ENCODE measurements around the gene CR1L. TPM values are rescaled to one million over a fixed set of nuclear protein-coding genes. Genes with fewer than 3 reads are reported as not detected.
"Not testable (repeated sequence)": the region's sequence is repeated elsewhere in the genome, so short reads cannot be mapped to it uniquely, and the experiment has no call there.

Gene CR1L
- total RNA-seq, 2 donors from 2014 or later, result not detected

DNA sequence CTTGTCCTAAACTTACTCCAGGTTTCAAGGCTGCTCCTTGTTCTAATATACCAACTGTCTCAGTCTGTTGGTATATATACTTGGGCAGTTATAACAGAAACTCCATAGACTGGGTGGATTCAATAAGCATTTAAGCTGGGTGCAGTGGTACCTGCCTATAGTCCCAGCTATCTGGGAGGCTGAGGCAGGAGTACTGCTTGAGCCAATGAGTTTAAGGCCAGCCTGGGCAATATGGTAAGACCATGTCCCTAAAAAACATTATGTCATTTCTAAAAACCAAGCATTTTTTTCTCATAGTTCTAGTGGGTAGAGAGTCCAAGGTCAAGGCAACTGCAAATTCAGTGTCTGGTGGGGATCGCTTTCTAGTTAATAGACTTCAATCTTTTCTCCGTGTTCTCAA lies 17.4 kb upstream of the CR1L start:
- Histone ChIP-seq H3K4me1 (no peaks in the 10 kb centered on the region), H3K27me3 (no peaks in the 10 kb centered on the region), H3K9me3 (no peaks in the 10 kb centered on the region), H3K36me3 (replicated peaks in 1 of 2; ENCODE audit: insufficient read depth in 1 of 2, low read depth in 2 of 2) (no peaks in the 10 kb centered on the region), H3K4me3 (no peak overlapping the region), H3K27ac (no peak overlapping the region)
- 92 to 98% methylated on average over 2 of the region's 2 CpGs for WGBS, 2 donors
- DNase-seq, result no peak
- intact Hi-C loops (cut with DNase I), result no loop called here
- TF ChIP-seq, protein P1, sequence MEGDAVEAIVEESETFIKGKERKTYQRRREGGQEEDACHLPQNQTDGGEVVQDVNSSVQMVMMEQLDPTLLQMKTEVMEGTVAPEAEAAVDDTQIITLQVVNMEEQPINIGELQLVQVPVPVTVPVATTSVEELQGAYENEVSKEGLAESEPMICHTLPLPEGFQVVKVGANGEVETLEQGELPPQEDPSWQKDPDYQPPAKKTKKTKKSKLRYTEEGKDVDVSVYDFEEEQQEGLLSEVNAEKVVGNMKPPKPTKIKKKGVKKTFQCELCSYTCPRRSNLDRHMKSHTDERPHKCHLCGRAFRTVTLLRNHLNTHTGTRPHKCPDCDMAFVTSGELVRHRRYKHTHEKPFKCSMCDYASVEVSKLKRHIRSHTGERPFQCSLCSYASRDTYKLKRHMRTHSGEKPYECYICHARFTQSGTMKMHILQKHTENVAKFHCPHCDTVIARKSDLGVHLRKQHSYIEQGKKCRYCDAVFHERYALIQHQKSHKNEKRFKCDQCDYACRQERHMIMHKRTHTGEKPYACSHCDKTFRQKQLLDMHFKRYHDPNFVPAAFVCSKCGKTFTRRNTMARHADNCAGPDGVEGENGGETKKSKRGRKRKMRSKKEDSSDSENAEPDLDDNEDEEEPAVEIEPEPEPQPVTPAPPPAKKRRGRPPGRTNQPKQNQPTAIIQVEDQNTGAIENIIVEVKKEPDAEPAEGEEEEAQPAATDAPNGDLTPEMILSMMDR (IDR thresholded peaks at IDR 0.05), result no peak
- no peak for ATAC-seq

DNA sequence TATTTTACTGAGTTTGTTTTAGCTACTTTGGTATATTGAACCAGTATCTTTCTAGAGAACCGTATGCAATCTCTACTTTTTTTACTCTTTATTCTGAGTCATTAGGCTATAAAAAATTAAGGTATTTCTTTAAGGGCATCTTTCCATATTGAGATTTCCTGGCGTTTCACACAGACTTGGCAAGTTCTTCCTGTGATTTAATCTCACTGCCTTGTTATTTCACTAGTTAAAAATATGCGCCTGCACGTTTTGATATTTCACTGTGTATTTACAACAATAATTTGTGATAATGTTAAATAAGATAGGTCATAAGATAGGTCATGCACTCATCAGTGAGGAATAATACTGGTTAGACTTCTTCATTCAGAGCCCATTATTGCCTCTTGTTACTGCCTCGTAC lies 16.2 kb upstream of the CR1L start:
- Histone ChIP-seq H3K9me3 (no peaks in the 10 kb centered on the region), H3K27ac (no peak overlapping the region)
- intact Hi-C loops (cut with DNase I), result no loop called here

DNA sequence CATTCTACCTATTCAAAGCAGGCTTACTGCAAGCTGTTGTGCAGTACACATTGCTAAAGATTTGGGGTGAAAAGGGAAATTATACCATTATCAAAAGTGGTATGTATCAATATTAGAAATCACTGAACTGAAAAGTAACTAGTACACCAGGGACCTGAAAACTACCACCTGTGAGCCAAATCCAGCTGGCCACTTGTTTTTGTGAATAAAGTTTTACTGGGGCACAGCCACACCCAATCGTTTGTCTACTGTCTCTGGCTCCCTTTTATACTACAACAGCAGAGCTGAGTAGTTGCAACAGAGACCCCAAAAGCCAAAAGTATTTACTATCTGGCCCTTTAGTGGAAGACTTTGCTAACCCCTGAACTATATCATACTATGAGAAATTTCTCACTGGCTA lies 13.8 kb upstream of the CR1L start:
- Histone ChIP-seq H3K4me3 (no peak overlapping the region), H3K9me3 (no peaks in the 10 kb centered on the region), H3K27me3 (no peaks in the 10 kb centered on the region), H3K27ac (no peak overlapping the region), H3K36me3 (replicated peaks in 1 of 2; ENCODE audit: insufficient read depth in 1 of 2, low read depth in 2 of 2) (no peaks in the 10 kb centered on the region), H3K4me1 (no peaks in the 10 kb centered on the region)
- intact Hi-C loops (cut with DNase I), result no loop called here
- TF ChIP-seq, protein P1 (IDR thresholded peaks at IDR 0.05), result no peak
- TF ChIP-seq POLR2A (IDR thresholded peaks at IDR 0.05), result no peak
- ATAC-seq, result no peak
- DNase-seq, result no peak
- 39 to 77% methylated on average over 1 of the region's 1 CpG for WGBS, 2 donors

More for the DNA sequence above, 16.2 kb upstream of the CR1L start:
- 34 to 37% methylated on average over 5 of the region's 5 CpGs for WGBS, 2 donors
- H3K4me1 ChIP-seq, result no peaks in the 10 kb centered on the region
- no peaks in the 10 kb centered on the region for H3K27me3 ChIP-seq
- no peaks in the 10 kb centered on the region for H3K36me3 ChIP-seq (replicated peaks in 1 of 2; ENCODE audit: insufficient read depth in 1 of 2, low read depth in 2 of 2)
- TF ChIP-seq, protein P1 (IDR thresholded peaks at IDR 0.05), result no peak
- TF ChIP-seq POLR2A (IDR thresholded peaks at IDR 0.05), result no peak
- ATAC-seq, result no peak
- DNase-seq, result no peak
- H3K4me3 ChIP-seq, result no peak overlapping the region

DNA sequence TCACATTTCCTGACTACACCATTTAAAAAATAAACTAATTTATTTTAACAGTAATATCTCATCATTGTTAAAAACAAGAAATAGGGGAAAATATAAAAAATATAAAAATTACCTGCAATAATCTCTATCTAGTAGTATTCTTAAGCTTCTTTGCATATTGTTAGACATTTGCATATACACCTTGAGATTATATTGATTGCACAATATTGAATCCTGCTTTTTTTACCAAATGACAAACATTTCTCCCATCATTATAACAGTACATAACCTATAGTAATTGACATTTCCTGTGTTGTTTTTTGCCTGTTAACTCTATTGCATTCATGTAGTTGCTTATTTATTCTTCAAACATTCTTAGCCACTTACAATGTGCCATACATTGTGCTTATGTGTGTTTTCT lies 11.7 kb upstream of the CR1L start:
- H3K4me1 ChIP-seq, result no peaks in the 10 kb centered on the region
- no peak overlapping the region for H3K27ac ChIP-seq
- ATAC-seq (no peak), DNase-seq (no peak)
- H3K27me3 ChIP-seq, result no peaks in the 10 kb centered on the region
- intact Hi-C loops (cut with DNase I), result no loop called here
- H3K36me3 ChIP-seq (replicated peaks in 1 of 2; ENCODE audit: insufficient read depth in 1 of 2, low read depth in 2 of 2), result no peaks in the 10 kb centered on the region
- TF ChIP-seq POLR2A (IDR thresholded peaks at IDR 0.05), result no peak
- TF ChIP-seq, protein P1 (IDR thresholded peaks at IDR 0.05), result no peak
- H3K9me3 ChIP-seq, result no peaks in the 10 kb centered on the region
- H3K4me3 ChIP-seq, result no peak overlapping the region

DNA sequence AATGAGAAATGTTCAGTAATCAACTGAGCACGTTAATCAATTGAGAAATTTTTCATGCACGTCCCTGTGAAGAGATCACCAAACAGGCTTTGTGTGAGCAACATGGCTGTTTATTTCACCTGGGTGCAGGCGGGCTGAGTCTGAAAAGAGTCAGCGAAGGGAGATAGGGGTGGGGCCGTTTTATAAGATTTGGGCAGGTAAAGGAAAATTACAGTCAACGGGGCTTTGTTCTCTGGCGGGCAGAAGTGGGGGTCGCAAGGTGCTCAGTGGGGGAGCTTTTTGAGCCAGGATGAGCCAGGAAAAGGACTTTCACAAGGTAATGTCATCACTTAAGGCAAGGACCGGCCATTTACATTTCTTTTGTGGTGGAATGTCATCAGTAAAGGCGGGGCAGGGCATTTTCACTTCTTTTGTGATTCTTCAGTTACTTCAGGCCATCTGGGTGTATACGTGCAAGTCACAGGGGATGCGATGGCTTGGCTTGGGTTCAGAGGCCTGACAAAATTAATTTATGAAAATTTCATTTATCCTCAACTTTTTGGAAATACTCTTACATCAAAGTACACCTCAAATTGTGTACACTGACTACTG lies 11.1 kb upstream of the CR1L start:
- WGBS, 2 donors, result 74 to 79% methylated on average over 12 of the region's 12 CpGs
- H3K4me1 ChIP-seq; H3K4me3 ChIP-seq; intact Hi-C loops (cut with DNase I); H3K27me3 ChIP-seq; ATAC-seq; H3K27ac ChIP-seq; H3K36me3 ChIP-seq (replicated peaks in 1 of 2; ENCODE audit: insufficient read depth in 1 of 2, low read depth in 2 of 2); H3K9me3 ChIP-seq; DNase-seq: not testable (repeated sequence)

DNA sequence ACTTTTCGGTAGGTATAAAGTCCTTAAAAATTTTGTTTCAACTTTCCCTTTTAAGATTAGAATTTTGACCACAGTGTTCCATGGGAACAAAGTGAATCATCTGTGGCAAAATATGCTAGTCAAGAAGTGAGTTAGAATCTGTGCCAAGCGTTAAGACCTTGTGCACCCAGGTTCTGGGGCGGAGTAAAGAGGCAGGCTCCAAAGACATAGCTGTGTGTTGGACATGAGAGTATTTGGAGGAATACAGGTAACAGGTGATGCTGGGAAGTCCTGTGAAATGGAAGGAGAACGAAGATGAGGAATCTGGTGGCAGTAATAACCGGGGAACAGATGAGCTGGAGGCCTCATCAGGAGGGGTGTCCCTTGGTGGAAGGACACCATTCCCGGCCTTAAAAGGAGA lies 10.6 kb upstream of the CR1L start:
- H3K36me3 ChIP-seq (replicated peaks in 1 of 2; ENCODE audit: insufficient read depth in 1 of 2, low read depth in 2 of 2); H3K4me3 ChIP-seq; H3K9me3 ChIP-seq; intact Hi-C loops (cut with DNase I); H3K4me1 ChIP-seq; H3K27ac ChIP-seq; DNase-seq; H3K27me3 ChIP-seq; ATAC-seq: not testable (repeated sequence)
- WGBS, 2 donors, result 79 to 85% methylated on average over 6 of the region's 6 CpGs

DNA sequence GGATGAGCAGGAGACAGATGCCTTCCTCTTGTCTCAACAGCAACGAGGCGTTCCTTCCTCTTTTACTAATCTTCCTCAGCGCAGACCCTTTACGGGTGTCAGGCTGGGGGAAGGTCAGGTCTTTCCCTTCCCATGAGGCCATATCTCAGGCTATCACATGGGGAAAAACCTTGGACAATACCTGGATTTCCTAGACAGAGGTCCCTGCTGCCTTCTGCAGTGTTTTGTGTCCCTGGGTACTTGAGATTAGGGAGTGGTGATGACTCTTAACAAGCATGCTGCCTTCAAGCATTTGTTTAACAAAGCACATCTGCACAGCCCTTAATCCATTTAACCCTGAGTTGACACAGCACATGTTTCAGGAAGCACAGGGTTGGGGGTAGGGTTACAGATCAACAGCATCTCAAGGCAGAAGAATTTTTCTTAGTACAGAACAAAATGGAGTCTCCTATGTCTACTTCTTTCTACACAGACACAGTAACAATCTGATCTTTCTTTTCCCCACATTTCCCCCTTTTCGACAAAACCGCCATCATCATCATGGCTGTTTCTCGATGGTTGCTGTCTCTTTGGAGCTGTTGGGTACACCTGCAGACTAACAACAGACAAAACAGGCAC lies 9.3 kb upstream of the CR1L start:
- ATAC-seq; H3K4me1 ChIP-seq; H3K9me3 ChIP-seq; H3K27ac ChIP-seq; H3K36me3 ChIP-seq (replicated peaks in 1 of 2; ENCODE audit: insufficient read depth in 1 of 2, low read depth in 2 of 2); intact Hi-C loops (cut with DNase I); H3K4me3 ChIP-seq; H3K27me3 ChIP-seq; DNase-seq: not testable (repeated sequence)
- 79 to 89% methylated on average over 7 of the region's 7 CpGs for WGBS, 2 donors

DNA sequence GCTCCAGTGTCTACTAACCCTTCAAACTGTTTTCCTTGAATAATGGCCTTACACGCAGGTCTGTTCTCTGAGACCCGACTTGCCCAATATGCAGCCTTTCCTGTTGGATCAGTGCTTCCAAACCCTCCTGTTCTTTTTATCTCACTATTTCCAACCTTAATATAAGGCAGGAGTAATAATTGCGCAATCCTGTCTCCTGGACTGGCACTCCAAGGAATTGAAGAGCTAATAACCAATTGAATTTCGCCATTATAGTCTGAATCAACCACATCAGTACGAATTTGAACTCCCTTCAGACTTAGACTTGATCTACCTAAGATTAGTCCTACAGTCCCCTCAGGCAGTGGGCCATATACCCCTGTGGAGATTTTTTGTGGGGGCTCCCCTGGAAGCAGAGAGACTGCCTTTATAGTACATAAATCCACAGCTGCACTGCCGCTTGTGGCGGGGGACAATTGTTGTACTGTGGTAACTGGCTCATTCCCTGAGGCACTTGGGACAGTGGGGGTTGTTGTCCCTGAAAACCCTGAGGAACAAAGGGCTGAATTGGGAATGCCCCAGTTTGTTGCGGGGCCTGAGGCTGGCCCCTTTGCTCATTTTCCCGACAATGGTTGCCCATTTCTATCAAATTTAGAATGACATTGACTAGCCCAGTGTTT lies 6.3 kb upstream of the CR1L start:
- DNase-seq; H3K4me3 ChIP-seq; H3K27ac ChIP-seq; H3K9me3 ChIP-seq; H3K4me1 ChIP-seq; intact Hi-C loops (cut with DNase I); H3K27me3 ChIP-seq; H3K36me3 ChIP-seq (replicated peaks in 1 of 2; ENCODE audit: insufficient read depth in 1 of 2, low read depth in 2 of 2); ATAC-seq: not testable (repeated sequence)
- 79 to 83% methylated on average over 8 to 9 of the region's 9 CpGs for WGBS, 2 donors
